ENCODE measurements around the gene GNB2.
"Not testable (repeated sequence)": the region's sequence is repeated elsewhere in the genome, so short reads cannot be mapped to it uniquely, and the experiment has no call there.

GNB2 gene

DNA sequence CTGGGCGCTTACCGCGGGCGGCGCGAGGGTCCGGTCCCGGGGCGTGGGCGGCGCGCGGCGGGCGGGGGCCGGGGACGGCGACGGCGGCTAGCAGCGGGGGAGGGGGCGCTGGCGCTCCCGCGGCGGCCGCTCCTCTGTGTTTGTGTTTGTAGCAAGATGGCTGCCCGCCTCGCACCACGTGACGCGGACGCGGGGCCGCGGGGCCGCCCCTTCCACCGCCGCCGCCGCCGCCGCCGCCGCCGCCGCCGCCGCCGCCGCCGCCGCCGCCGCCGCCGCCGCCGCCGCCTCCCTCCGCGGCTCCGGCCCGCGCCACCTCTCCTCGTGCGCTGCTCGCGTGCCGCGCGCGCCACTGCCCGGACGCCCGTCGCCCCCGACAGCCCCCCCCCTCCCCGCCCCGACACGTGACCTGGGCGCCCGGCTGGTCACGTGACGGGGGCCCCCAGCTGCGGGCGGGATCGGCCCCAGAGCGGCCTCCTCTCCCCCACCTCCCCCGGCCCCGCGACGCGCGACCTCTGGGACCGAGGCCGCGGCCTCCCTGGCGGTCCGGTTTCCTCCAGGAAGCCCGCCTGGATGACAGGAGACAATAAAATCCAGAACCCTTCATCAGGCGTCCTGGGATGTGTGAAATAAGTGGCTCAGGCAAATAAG, 20.7 kb downstream of the GNB2 start, which contains the start of gene GIGYF1:
TSS of gene GIGYF1 (minus strand) at position 153 of the 648 bp plus-strand sequence. CDS start 6,012 bp downstream, outside the sequence.
- DNase-seq: peak; percentile 74
- ATAC-seq: peak; percentile 47

DNA sequence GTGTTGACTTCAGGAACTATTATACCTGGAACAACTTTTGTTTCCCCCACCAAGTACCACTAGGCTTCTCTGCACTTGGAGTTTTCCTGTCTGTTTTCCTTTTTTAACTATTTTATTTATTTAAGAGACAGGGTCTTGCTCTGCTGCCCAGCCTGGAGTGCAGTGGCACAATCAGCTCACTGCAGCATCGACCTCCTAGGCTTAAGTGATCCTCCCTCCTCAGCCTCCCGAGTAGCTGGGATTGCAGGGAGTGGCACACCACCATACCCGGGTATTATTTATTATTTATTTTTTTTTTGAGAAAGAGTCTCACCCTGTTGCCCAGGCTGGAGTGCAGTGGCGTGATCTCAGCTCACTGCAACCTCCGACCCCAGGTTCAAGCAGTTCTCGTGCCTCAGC, 22.6 kb downstream of the GNB2 start:
- ATAC-seq: no peak
- DNase-seq: no peak

DNA sequence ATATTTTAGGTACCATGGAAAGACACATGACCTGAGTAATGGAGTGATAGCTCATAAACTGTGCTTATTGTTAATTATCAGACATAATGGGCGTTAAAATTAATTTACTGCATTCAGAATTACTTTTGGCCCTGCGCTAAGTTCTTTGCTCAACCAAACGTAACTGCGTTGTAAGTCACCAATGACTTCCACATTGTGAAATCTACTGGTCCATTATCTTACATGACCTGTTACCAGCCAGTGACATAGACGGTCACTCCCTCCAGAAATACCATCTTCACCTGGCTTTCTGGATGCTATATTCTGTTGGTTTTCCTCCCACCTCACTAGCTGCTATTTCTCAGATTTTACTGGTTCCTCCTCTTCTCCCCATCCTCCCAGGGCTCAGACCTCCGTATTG, 25.5 kb downstream of the GNB2 start:
- DNase-seq (no peak), ATAC-seq (no peak)

DNA sequence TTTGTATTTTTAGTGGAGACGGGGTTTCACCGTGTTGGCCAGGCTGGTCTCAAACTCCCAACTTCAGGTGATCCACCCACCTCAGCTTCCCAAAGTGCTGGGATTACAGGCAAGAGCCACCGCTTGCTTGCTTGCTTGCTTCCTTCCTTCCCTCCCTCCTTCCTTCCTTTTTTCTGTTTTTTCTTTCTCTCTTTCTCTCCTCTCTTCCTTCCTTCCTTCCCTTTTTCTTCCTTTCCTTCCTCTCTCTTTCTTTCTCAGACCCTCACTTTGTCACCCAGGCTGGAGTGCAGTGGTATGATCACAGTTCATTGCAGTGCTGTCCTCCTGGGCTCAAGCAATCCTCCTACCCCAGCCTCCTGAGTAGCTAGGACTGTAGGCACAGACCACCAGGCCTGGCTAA, 27.5 kb downstream of the GNB2 start:
- DNase-seq, ATAC-seq: not testable (repeated sequence)

DNA sequence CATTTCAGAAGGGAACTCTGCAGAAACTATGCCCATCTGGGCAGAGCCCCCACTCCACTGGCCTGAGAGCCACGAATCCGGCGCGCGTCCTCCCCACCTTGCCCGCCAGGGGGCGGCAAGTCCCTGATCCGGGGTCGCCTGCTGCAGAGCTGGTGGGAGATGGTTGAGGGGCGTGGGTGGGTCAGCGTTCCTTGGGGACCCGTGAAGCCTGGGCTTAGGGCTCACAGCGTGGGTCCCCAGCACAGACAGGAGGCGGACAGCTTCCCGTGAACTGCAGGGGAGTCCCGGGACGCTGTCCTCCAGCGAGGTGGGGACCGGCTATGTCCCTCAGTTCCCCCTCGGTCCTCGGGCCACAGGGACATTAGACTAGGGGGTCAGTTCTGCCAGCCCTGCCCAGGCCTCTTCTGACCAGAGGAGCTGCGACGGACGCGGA, 31.8 kb downstream of the GNB2 start:
- ATAC-seq: peak; percentile 67
- DNase-seq: peak; percentile 92

DNA sequence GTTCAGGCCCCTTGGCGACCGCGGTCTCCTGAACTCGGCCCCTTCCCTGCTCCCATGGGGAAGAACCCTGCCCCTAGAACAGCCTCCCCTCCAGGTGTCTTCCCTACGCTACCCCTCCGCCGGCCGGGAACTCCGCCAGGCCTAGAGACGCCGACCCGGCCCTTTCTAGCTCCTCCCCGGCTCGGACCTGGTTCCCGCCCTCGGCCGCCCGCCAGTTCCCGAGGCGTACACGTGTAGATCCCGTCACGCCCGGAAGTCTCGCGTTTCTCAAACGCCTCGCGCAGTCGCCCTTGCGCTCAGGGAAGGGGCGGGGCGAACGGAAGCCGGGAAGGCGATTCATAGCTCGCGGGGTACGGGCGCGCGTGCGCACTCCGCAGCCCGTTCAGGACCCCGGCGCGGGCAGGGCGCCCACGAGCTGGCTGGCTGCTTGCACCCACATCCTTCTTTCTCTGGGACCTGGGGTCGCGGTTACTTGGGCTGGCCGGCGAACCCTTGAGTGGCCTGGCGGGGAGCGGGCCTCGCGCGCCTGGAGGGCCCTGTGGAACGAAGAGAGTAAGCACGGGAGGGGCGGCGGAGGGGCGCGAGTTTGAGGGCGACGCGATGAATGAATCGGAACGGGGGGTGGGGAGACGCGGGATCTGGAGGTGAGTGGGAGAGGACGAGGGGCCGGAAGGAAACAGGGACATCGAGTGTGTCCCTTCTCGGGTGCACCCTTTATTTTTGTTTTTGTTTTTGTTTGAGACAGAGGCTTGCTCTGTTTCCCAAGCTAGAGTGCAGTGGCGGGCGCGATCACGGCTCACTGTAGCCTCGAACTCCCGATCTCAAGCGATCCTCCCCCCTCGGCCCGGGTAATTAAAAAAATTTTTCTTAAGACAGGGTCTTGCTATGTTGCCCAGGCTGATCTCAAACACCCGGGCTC, 32.5 kb downstream of the GNB2 start, which contains the start of gene POP7:
TSS of gene POP7 (plus strand) at position 369 of the 919 bp plus-strand sequence. CDS start 710 bp downstream, outside the sequence.
- DNase-seq: peak; percentile 100
- peak; percentile 98 for ATAC-seq

DNA sequence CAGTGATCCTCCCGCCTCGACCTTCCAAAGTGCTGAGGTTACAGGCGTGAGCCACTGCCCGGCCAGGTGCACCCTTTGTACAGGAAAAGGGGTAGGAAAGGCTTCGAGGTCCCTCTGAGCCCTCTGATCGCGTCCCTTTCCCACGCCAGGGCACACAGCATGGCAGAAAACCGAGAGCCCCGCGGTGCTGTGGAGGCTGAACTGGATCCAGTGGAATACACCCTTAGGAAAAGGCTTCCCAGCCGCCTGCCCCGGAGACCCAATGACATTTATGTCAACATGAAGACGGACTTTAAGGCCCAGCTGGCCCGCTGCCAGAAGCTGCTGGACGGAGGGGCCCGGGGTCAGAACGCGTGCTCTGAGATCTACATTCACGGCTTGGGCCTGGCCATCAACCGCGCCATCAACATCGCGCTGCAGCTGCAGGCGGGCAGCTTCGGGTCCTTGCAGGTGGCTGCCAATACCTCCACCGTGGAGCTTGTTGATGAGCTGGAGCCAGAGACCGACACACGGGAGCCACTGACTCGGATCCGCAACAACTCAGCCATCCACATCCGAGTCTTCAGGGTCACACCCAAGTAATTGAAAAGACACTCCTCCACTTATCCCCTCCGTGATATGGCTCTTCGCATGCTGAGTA, 33.3 kb downstream of the GNB2 start:
- ATAC-seq (no peak), DNase-seq (no peak)

DNA sequence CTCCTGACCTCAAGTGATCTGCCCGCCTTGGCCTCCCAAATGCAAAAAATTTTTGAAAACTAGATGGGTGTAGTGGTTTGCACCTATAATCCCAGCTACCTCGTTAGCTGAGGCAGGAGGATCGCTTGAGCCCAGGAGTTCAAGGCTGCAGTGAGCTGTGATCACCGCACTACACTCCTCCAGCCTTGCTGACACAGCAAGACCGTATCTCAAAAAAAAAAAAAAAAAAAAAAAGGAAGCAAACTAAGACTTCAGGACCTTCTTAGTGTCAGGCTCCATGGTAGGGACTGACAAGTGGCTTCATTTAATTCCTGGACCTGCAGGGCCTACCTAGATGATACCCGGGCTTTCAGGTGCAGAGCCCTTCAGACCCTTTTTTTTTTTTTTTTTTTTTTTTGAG, 34.9 kb downstream of the GNB2 start:
- ATAC-seq: no peak
- no peak for DNase-seq

DNA sequence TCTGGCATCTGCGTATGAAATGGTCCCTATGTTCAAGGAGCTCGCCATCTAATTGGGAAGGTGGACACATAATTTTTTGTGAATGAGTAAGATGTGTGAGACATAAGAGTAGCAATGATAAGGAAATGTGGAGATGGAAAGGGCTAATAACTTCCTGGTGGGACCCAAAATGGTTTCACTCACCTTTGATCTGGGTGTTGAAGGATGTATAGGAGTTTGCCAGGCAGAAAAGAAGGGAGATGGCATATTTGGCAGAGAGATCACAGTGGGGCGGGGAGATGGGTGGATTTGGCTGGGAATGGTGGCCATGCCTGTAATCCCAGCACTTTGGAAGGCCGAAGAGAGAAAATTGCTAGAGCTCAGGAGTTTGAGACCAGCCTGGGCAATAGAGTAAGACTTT, 36.9 kb downstream of the GNB2 start:
- ATAC-seq (no peak), DNase-seq (no peak)

DNA sequence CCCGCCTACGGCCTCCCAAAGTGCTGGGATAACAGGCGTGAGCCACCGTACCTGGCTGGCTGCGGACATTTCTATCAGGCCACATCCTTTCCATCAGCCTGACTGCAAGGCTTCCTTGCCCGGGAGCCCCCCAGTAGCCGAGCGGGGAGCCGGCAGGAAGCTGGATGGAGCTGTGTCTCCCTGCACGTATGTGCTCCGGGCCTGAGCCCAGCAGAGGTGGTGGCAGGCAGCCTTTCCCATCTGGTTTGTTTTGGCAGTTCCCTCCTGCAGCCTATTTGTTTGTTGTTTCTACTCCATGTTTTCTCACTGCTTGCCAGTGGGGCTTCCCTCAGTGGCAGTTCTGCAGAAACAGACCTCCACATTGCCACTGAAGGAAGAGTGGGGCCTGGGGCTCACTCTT, 37.8 kb downstream of the GNB2 start:
- ATAC-seq (no peak), DNase-seq (no peak)

DNA sequence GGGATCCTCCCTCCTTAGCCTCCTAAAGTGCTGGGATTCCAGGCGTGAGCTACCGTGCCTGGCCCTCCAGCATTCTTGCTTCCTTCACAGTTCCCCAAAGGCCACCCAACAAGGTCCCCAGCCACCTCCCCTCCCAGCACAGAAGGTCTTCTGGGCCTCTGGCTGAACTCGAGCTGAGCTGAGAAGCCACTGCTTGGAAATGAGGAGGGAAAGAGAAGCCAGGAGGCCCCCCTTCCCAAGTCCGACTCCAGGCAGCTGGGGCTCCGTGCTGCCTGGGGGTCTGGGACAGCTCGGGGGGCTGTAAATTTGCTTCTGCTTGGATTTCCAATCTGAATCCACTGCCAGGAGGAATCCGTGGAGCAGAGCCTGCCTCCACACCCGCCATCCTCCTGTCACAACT, 41.2 kb downstream of the GNB2 start:
- DNase-seq: no peak
- ATAC-seq: no peak

DNA sequence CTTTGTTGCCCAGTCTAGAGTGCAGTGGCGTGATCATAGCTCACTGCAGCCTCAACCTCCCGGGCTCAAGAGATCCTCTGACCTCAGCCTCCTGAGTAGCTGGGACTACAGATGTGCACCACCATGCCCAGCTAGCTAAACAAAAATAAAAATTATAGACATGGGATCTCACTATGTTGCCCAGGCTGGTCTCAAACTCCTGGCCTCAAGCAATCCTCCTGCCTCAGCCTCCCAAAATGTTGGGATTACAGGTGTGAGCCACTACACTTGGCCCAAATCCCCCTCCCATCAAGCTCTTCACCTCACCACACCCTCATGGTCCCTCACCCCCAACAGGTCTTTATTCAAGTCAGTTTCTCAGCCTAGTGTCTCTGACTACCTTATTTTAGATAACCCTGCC, 43.5 kb downstream of the GNB2 start:
- ATAC-seq, DNase-seq: not testable (repeated sequence)

DNA sequence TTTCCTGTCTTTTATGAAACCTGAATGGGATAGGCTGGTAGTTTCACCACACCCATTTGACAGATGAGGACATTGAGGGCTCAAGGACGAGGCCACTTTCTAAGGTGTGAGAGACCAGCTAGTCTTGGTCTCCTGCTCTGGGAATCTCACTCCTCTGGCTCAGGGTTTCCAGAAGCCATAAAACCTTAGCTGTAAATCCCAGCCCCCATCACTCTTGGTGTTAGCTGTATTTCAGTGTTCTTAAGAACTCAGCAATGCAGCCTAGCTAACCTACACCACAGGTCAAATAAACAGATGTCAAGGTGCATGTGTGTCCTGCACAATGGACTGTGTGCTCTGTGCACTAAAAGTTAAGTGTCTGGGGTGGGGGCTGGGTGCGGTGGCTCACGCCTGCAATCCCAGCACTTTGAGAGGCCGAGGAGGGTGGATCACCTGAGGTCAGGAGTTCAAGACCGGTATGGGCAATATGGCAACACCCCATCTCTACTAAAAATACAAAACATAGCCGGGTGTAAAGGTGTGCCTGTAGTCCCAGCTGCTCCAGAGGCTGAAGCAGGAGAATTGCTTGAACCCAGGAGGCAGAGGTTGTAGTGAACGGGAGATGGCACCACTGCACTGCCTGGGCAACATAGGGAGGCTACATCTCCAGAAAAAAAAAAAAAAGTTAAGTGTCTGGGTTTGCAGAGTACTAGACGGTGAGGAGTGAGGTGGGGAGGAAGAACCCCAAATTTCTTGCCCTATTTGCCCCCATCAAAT, 46.2 kb downstream of the GNB2 start:
- no peak for DNase-seq
- ATAC-seq: no peak

DNA sequence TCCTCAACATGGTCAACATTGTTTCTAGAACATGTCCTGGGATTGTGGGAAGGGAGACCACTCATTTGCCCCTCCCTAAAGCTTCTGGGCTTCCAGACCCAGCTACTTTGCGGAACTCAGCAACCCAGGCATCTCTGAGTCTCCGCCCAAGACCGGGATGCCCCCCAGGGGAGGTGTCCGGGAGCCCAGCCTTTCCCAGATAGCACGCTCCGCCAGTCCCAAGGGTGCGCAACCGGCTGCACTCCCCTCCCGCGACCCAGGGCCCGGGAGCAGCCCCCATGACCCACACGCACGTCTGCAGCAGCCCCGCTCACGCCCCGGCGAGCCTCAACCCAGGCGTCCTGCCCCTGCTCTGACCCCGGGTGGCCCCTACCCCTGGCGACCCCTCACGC, 46.7 kb downstream of the GNB2 start, which contains the start of gene EPO:
TSS of gene EPO (plus strand) at position 190 of the 392 bp plus-strand sequence. CDS start 513 bp downstream, outside the sequence.
- ATAC-seq: no peak

DNA sequence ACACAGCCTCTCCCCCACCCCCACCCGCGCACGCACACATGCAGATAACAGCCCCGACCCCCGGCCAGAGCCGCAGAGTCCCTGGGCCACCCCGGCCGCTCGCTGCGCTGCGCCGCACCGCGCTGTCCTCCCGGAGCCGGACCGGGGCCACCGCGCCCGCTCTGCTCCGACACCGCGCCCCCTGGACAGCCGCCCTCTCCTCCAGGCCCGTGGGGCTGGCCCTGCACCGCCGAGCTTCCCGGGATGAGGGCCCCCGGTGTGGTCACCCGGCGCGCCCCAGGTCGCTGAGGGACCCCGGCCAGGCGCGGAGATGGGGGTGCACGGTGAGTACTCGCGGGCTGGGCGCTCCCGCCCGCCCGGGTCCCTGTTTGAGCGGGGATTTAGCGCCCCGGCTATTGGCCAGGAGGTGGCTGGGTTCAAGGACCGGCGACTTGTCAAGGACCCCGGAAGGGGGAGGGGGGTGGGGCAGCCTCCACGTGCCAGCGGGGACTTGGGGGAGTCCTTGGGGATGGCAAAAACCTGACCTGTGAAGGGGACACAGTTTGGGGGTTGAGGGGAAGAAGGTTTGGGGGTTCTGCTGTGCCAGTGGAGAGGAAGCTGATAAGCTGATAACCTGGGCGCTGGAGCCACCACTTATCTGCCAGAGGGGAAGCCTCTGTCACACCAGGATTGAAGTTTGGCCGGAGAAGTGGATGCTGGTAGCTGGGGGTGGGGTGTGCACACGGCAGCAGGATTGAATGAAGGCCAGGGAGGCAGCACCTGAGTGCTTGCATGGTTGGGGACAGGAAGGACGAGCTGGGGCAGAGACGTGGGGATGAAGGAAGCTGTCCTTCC, 47.3 kb downstream of the GNB2 start:
- ATAC-seq (no peak), DNase-seq (no peak)

More for the DNA sequence above, 46.7 kb downstream of the GNB2 start, which contains the start of gene EPO:
- DNase-seq: no peak

DNA sequence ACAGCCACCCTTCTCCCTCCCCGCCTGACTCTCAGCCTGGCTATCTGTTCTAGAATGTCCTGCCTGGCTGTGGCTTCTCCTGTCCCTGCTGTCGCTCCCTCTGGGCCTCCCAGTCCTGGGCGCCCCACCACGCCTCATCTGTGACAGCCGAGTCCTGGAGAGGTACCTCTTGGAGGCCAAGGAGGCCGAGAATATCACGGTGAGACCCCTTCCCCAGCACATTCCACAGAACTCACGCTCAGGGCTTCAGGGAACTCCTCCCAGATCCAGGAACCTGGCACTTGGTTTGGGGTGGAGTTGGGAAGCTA, 47.9 kb downstream of the GNB2 start:
- ATAC-seq (no peak), DNase-seq (no peak)

DNA sequence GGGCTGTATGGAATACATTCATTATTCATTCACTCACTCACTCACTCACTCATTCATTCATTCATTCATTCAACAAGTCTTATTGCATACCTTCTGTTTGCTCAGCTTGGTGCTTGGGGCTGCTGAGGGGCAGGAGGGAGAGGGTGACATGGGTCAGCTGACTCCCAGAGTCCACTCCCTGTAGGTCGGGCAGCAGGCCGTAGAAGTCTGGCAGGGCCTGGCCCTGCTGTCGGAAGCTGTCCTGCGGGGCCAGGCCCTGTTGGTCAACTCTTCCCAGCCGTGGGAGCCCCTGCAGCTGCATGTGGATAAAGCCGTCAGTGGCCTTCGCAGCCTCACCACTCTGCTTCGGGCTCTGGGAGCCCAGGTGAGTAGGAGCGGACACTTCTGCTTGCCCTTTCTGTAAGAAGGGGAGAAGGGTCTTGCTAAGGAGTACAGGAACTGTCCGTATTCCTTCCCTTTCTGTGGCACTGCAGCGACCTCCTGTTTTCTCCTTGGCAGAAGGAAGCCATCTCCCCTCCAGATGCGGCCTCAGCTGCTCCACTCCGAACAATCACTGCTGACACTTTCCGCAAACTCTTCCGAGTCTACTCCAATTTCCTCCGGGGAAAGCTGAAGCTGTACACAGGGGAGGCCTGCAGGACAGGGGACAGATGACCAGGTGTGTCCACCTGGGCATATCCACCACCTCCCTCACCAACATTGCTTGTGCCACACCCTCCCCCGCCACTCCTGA, 49.1 kb downstream of the GNB2 start:
- DNase-seq (no peak), ATAC-seq (no peak)

DNA sequence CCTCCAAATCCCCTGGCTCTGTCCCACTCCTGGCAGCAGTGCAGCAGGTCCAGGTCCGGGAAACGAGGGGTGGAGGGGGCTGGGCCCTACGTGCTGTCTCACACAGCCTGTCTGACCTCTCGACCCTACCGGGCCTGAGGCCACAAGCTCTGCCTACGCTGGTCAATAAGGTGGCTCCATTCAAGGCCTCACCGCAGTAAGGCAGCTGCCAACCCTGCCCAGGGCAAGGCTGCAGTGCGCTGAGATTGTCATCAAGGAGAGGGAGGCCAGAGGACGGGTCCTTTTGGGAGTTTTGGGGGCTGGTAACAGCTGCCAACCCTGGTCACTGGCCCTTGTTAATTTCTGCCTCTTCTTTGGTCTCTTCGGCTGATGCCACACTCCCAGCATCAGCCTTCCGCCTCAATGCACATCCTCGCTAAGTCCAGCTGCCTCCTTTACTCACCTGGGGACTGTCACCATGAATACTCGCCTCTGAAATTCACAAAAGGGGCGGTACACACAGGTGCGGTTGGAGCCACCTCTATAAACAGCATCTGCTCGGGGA, 50.3 kb downstream of the GNB2 start:
- DNase-seq (no peak), ATAC-seq (no peak)

DNA sequence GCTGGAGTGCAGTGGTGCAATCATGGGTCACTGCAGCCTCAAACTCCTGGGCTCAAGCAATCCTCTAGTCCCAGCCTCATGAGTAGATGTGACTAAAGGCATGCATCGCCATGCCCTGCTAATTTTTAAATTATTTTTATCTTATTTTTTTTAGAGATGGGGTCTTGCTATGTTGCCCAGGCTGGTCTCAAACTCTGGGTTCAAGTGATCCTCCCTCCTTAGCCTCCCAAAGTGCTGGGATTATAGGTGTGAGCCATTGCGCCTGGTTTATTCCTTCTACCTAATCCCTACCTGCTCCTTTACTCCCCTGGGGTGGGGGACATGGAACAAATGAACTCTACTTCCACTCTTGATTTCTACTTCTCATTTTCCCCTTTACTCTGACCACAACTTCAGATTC, 50.8 kb downstream of the GNB2 start:
- not testable (repeated sequence) for ATAC-seq

More for the DNA sequence above, 50.8 kb downstream of the GNB2 start:
- not testable (repeated sequence) for DNase-seq
